Lower lobe of right lung (tissue), 2 donors: ENCODE results near the gene CACNA2D1. TPM values are rescaled to one million over a fixed set of nuclear protein-coding genes. Genes with fewer than 3 reads are reported as not detected.

Experiments
- ATAC-seq, 2 donors: fragments of 200-7000 bp; cut with Tn5 transposase; one replicate each; pipeline ENCODE4 v1.9.1; 2020 to 2022; ENCODE audit warnings: mild to moderate bottlenecking in 2 of 2, moderate library complexity in 2 of 2
- DNase-seq: peaks from one replicate; pipeline ENCODE4 v3.0.0-alpha.2; 2020
- H3K27ac ChIP-seq: fragments of 200-600 bp; one replicate; pipeline ENCODE4 v1.8.0; 2022
- H3K27me3 ChIP-seq: fragments of 200-600 bp; one replicate; pipeline ENCODE4 v1.8.0; 2022; ENCODE audit warnings: low read depth
- H3K36me3 ChIP-seq: fragments of 200-600 bp; one replicate; pipeline ENCODE4 v1.8.0; 2022; ENCODE audit warnings: mild to moderate bottlenecking
- H3K4me1 ChIP-seq: fragments of 200-600 bp; one replicate; pipeline ENCODE4 v1.8.0; 2022
- H3K4me3 ChIP-seq: fragments of 200-600 bp; one replicate; pipeline ENCODE4 v1.8.0; 2022; ENCODE audit warnings: mild to moderate bottlenecking
- H3K9me3 ChIP-seq: fragments of 200-600 bp; one replicate; pipeline ENCODE4 v1.8.0; 2022
- intact Hi-C: fragments of 100-400 bp; cut with DNase I; formaldehyde crosslinking; loops from one replicate; pipeline ENCODE4 v1.11.0; 2022
- total RNA-seq: library from RNA; stranded (reverse); fragmentation: NEBNext Ultra II Directional; extraction: Animal tissue kit (Norgen Biotek cat#: 25700); gene quantifications from one replicate; pipeline ENCODE4 v1.2.1, GENCODE V29; 2021
- TF ChIP-seq, protein P1 (sequence below): fragments of 200-600 bp; IDR thresholded peaks from one replicate; pipeline ENCODE4 v1.8.0; 2022; ENCODE audit warnings: antibody characterized with exemption, mild to moderate bottlenecking
- donor health status: DM: no; HTN: yes; CAD: no; lungs with severe emphysema.

The CACNA2D1 gene
- total RNA-seq, 1 donor from 2014 or later = 12.5 TPM

DNA sequence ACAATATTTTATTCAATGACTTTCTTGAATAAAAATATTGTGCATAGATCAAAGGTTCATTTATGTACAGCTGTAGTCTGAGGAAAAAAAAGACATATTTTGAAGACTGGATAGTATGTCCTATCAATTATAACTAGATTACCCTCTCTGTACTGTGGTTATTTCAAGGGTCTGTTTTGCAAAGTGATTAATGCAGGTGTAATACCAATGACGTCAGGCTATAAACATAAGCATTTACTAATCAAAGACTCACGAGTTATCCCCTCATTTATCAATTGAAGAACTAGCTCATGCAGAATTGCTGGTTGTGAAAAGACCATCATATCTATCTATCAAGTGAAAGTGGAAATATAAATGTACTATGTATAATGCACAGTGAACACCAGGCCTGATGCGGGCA lies 460.2 kb downstream of the CACNA2D1 start:
- H3K4me1 ChIP-seq = no peaks in the 10 kb centered on the region
- H3K4me3 ChIP-seq = no peak overlapping the region
- intact Hi-C loops = no loop called here
- no peak for ATAC-seq
- H3K36me3 ChIP-seq = no peaks in the 10 kb centered on the region
- H3K9me3 ChIP-seq = no peaks in the 10 kb centered on the region
- no peak for DNase-seq
- no peaks in the 10 kb centered on the region for H3K27me3 ChIP-seq
- no peak overlapping the region for H3K27ac ChIP-seq
- TF ChIP-seq, protein P1, sequence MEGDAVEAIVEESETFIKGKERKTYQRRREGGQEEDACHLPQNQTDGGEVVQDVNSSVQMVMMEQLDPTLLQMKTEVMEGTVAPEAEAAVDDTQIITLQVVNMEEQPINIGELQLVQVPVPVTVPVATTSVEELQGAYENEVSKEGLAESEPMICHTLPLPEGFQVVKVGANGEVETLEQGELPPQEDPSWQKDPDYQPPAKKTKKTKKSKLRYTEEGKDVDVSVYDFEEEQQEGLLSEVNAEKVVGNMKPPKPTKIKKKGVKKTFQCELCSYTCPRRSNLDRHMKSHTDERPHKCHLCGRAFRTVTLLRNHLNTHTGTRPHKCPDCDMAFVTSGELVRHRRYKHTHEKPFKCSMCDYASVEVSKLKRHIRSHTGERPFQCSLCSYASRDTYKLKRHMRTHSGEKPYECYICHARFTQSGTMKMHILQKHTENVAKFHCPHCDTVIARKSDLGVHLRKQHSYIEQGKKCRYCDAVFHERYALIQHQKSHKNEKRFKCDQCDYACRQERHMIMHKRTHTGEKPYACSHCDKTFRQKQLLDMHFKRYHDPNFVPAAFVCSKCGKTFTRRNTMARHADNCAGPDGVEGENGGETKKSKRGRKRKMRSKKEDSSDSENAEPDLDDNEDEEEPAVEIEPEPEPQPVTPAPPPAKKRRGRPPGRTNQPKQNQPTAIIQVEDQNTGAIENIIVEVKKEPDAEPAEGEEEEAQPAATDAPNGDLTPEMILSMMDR = no peak

DNA sequence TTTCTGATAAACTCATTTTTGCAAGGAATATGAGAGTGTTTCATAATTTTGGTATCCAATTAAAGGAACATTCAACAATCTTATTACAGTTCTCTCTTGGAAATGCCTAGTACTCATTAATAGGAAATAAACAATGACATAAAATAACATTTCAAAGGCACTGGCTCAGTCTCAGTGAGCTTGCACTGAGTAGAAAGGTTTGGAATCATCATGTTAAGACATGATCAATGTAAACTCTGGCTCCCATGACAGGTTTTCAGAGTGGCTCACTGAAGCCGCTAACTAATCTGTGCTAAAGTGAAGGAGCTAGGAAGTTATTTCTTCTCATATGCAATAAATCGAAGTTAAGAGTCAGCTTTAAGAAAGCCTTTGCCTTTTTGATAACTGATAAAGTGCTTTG lies 470.5 kb downstream of the CACNA2D1 start:
- DNase-seq (no peak), ATAC-seq (no peak)
- no peaks in the 10 kb centered on the region for H3K36me3 ChIP-seq
- no peaks in the 10 kb centered on the region for H3K9me3 ChIP-seq
- H3K4me3 ChIP-seq = no peak overlapping the region
- no peak overlapping the region for H3K27ac ChIP-seq
- TF ChIP-seq, protein P1 = no peak
- no peaks in the 10 kb centered on the region for H3K27me3 ChIP-seq
- H3K4me1 ChIP-seq = no peaks in the 10 kb centered on the region
- intact Hi-C loops = no loop called here

DNA sequence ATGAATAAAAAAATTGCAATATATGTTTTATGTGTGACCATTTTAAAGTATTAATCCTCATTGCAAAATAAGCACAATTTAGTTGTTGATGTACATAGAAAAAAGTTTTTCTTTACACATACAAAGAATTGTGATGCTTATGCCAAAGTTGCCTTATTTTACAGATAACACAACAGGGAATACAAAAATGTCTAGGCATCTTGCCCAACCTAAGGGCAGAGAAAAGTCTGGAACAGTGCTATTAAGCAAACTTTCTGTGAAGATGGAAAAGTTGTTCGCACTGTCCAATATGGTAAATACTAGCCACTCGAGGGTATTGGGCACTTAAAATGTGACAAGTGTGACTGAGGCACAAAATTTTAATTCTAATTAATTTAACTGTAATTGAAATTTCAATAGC lies 483.6 kb downstream of the CACNA2D1 start:
- Histone ChIP-seq H3K9me3 (no peaks in the 10 kb centered on the region), H3K4me1 (no peaks in the 10 kb centered on the region), H3K4me3 (no peak overlapping the region), H3K27ac (no peak overlapping the region), H3K36me3 (no peaks in the 10 kb centered on the region), H3K27me3 (no peaks in the 10 kb centered on the region)
- TF ChIP-seq, protein P1 = no peak
- ATAC-seq (no peak), DNase-seq (no peak)
- intact Hi-C loops = no loop called here

DNA sequence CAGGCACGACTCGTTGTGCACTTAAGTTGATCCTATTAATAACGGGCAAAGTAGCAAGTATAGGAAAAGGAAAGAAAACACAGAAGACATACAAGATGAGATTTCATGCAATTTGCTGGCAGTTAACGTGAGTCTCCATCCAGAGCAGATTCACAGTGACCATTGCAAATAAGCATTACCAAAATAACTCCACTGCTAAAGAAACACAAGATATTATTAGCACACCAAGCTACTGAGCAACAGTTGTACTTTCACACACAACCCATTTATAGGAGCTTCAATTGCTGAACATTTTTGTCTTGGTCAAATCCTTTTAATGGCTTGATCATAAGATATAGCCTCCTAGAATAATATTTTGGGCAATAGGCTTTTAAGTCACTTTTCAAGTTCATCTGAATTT lies 486.1 kb downstream of the CACNA2D1 start:
- Histone ChIP-seq H3K9me3 (no peaks in the 10 kb centered on the region), H3K4me1 (no peaks in the 10 kb centered on the region), H3K27me3 (no peaks in the 10 kb centered on the region), H3K27ac (no peak overlapping the region), H3K36me3 (no peaks in the 10 kb centered on the region), H3K4me3 (no peak overlapping the region)
- ATAC-seq (no peak), DNase-seq (no peak)
- intact Hi-C loops = no loop called here
- TF ChIP-seq, protein P1 = no peak

DNA sequence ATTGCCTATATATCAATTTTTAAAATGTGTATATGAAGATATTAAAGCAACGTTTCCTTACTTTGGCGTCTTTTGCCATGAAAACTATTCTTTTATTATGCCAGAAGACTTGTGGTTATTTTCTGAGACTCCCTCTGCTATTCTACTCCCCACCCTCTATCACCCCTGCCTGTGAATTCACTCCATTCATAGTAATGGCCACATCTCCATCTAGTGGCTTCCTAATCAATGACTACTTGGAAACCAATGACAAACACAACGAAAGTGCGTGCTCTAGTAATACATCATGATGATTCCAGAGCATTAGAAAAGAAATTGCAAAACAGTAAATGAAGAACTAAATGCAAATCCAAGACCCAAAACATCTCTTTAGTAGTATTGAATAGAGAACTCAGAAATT lies 487.1 kb downstream of the CACNA2D1 start:
- H3K36me3 ChIP-seq = no peaks in the 10 kb centered on the region
- H3K4me3 ChIP-seq = no peak overlapping the region
- H3K27ac ChIP-seq = no peak overlapping the region
- no peaks in the 10 kb centered on the region for H3K9me3 ChIP-seq
- ATAC-seq (peak in 1 of 2 donors; percentile 54), DNase-seq (no peak)
- TF ChIP-seq, protein P1 = peak; percentile 42
- no peaks in the 10 kb centered on the region for H3K27me3 ChIP-seq
- H3K4me1 ChIP-seq = no peaks in the 10 kb centered on the region
- intact Hi-C loops = no loop called here

DNA sequence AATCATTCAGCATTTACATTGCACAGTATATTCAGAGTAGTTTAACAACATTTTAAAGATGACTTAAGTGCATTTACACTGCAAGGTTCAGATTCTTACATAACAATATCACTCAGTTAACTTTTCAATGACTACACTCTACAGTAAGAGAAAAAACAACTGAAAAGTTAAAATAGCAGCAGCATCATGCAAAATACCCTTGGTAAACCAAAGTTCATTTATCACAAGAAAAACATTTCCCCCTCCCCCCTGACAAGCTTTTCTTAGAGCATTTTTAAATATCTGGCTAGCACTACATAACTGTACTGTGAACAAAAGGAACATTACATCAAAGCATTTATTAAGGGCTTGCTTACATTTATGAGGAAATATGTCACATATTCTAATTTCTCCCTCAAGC lies 494.3 kb downstream of the CACNA2D1 start:
- H3K4me3 ChIP-seq = no peak overlapping the region
- intact Hi-C loops = no loop called here
- no peaks in the 10 kb centered on the region for H3K27me3 ChIP-seq
- DNase-seq (no peak), ATAC-seq (no peak)
- no peaks in the 10 kb centered on the region for H3K9me3 ChIP-seq
- no peaks in the 10 kb centered on the region for H3K36me3 ChIP-seq
- no peaks in the 10 kb centered on the region for H3K4me1 ChIP-seq
- H3K27ac ChIP-seq = no peak overlapping the region
- TF ChIP-seq, protein P1 = no peak
